Fibroblast of lung (primary cell): ENCODE results near the gene ACY1. TPM values are rescaled to one million over a fixed set of nuclear protein-coding genes. Genes with fewer than 3 reads are reported as not detected.

ENCODE experiments used
- DNase-seq, 2 donors: peaks; one replicate each; pipeline versions ENCODE4 v3.0.0 to v3.0.0-alpha.2; 2010; ENCODE audit warnings: low read depth in 2 of 2
- H2AFZ ChIP-seq: 2 replicates; pipeline ENCODE4 v1.5.1; 2012; ENCODE audit warnings: low read length, control low read depth, inconsistent platforms
- H3K27ac ChIP-seq: 2 replicates; pipeline ENCODE4 v1.5.1; 2011; ENCODE audit warnings: low read length, control low read depth; ENCODE audit not compliant: insufficient read depth
- H3K27me3 ChIP-seq: 2 replicates; pipeline ENCODE4 v1.5.1; 2011; ENCODE audit warnings: mild to moderate bottlenecking, low read length; ENCODE audit not compliant: control insufficient read depth, insufficient read depth
- H3K36me3 ChIP-seq: 2 replicates; pipeline ENCODE4 v1.5.1; 2011; ENCODE audit warnings: low read length; ENCODE audit not compliant: control insufficient read depth, insufficient read depth
- H3K4me1 ChIP-seq: 2 replicates; pipeline ENCODE4 v1.5.1; 2011; ENCODE audit warnings: low read length; ENCODE audit not compliant: control insufficient read depth, insufficient read depth; ENCODE audit errors: extremely low read depth
- H3K4me2 ChIP-seq: 2 replicates; pipeline ENCODE4 v1.5.1; 2011; ENCODE audit warnings: low read length, control low read depth; ENCODE audit not compliant: insufficient read depth; ENCODE audit errors: extremely low read depth
- H3K4me3 ChIP-seq, 4 experiments: fragments of 200-600 bp in 1 of 4; sonication (generic) in 1 of 4; replicated peaks in 1 of 4; 2 replicates each; pipeline ENCODE4 v1.5.1; 2011 to 2016; ENCODE audit warnings: low read length in 4 of 4, low read depth in 3 of 4, mild to moderate bottlenecking in 3 of 4, control low read depth in 2 of 4, inconsistent platforms in 1 of 4, mixed read lengths in 1 of 4; ENCODE audit not compliant: insufficient read depth in 1 of 4; ENCODE audit errors: control extremely low read depth in 1 of 4
- H3K79me2 ChIP-seq: 2 replicates; pipeline ENCODE4 v1.5.1; 2012; ENCODE audit warnings: mild to moderate bottlenecking, low read length, inconsistent platforms; ENCODE audit not compliant: control insufficient read depth, insufficient read depth
- H3K9ac ChIP-seq: 2 replicates; pipeline ENCODE4 v1.5.1; 2011; ENCODE audit warnings: mild to moderate bottlenecking, low read length, control low read depth; ENCODE audit not compliant: insufficient read depth
- H3K9me3 ChIP-seq: 2 replicates; pipeline ENCODE4 v1.5.1; 2012; ENCODE audit warnings: low read depth, low read length; ENCODE audit not compliant: control insufficient read depth, insufficient read depth
- H4K20me1 ChIP-seq: 2 replicates; pipeline ENCODE4 v1.5.1; 2011; ENCODE audit warnings: low read length; ENCODE audit not compliant: control insufficient read depth, insufficient read depth; ENCODE audit errors: extremely low read depth
- EZH2 ChIP-seq: IDR thresholded peaks from 2 replicates; pipeline ENCODE4 v1.5.1; 2012; ENCODE audit warnings: low read length, control low read depth, mild to moderate bottlenecking; ENCODE audit errors: missing control alignments
- polyA plus RNA-seq, 2 donors: library from polyadenylated mRNA; depleted of rRNA in 1 of 2; stranded (reverse) in 1 of 2; unstranded in 1 of 2; fragments of >200 nt; gene quantifications; 2 replicates each; pipeline ENCODE4 v1.2.1, GENCODE V29; 2011 to 2012; ENCODE audit warnings: missing spikeins in 1 of 2
- total RNA-seq: library from RNA; depleted of rRNA; stranded (reverse); fragments of >200 nt; gene quantifications from 2 replicates; pipeline ENCODE4 v1.2.1, GENCODE V29; 2014
- TF ChIP-seq, protein P1 (sequence below), 2 donors: IDR thresholded peaks in 1 of 2; conservative IDR thresholded peaks in 1 of 2; 1 replicate in 1 of 2; 2 replicates in 1 of 2; pipeline ENCODE4 v1.5.1; 2011 to 2012; ENCODE audit warnings: low read length in 2 of 2, control low read depth in 1 of 2, inconsistent platforms in 1 of 2, low read depth in 1 of 2, mild to moderate bottlenecking in 1 of 2

ACY1 gene
- total and polyA plus RNA-seq, 2 donors (not counting 1 experiment from before 2014, with no cell fraction given): 21.4 to 40.3 TPM

DNA sequence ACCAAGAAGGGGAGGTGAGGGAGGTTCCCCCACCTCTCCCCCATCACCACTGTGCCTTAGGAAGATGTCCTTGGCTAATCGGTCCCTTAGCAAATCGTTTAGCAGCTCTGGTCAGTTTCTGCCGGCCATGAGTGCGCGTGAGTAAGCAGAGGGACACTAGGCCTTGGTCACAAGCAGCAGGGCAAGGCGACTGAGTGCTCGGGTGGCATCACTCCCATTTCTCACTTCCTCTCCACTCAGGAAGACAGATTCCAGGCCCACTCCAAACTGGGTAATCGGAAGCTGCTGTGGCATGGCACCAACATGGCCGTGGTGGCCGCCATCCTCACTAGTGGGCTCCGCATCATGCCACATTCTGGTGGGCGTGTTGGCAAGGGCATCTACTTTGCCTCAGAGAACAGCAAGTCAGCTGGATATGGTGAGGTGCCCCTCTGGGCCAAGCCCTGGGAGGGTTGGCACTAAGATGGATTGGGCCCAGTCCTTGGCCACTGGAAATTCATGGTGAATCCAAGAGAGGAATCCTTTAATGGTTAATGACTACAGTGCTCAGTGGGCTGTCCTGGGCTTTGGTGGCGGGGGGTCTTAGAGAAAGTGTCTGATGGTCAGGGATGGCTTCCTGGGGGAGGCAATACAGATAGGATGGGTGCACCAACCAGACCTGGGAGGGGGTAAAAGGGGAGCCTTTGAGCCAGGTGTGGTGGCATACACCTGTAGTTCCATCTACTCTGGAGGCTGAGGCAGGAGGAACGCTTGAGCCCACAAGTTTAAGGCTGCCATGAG, 37.2 kb upstream of the ACY1 start:
- Histone ChIP-seq H3K27ac (no peak overlapping the region), H3K36me3 (peaks cover 3% of the 10 kb centered on the region), H3K4me3 (no peak overlapping the region), H4K20me1 (no peaks in the 10 kb centered on the region), H3K4me1 (peaks cover 13% of the 10 kb centered on the region), H3K27me3 (no peaks in the 10 kb centered on the region), H2AFZ (no peak overlapping the region), H3K9ac (no peak overlapping the region), H3K4me2 (no peak overlapping the region), H3K79me2 (peaks cover 1% of the 10 kb centered on the region), H3K9me3 (no peaks in the 10 kb centered on the region)
- TF ChIP-seq EZH2: no peak
- TF ChIP-seq, protein P1, sequence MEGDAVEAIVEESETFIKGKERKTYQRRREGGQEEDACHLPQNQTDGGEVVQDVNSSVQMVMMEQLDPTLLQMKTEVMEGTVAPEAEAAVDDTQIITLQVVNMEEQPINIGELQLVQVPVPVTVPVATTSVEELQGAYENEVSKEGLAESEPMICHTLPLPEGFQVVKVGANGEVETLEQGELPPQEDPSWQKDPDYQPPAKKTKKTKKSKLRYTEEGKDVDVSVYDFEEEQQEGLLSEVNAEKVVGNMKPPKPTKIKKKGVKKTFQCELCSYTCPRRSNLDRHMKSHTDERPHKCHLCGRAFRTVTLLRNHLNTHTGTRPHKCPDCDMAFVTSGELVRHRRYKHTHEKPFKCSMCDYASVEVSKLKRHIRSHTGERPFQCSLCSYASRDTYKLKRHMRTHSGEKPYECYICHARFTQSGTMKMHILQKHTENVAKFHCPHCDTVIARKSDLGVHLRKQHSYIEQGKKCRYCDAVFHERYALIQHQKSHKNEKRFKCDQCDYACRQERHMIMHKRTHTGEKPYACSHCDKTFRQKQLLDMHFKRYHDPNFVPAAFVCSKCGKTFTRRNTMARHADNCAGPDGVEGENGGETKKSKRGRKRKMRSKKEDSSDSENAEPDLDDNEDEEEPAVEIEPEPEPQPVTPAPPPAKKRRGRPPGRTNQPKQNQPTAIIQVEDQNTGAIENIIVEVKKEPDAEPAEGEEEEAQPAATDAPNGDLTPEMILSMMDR (conservative IDR thresholded peaks at IDR 0.05 in 1 of 2, IDR thresholded peaks at IDR 0.05 in 1 of 2; ENCODE audit: low read depth in 1 of 2, low read length in 2 of 2): no peak
- no peak for DNase-seq

DNA sequence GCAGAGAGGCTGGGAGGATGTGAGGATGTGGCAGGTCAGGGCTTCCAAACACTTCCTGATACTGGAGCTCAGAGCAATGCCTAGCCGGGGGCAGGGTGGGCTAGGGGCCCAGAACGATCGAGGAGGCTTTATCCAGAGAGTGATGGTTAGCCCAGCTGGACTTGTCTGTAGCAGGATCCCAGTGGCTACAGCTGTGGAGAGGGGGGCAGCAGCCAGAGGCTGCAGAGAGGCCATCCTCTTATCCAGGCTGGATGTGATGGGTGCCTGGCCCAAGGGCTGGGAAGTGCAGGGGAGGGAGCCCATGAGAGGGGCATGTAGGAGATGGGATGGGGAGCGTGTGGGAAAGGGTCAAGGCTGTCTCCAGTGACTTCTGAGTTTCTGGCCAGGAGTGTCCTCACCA, 36.5 kb upstream of the ACY1 start:
- H3K79me2 ChIP-seq: no peaks in the 10 kb centered on the region
- no peak for DNase-seq
- H2AFZ ChIP-seq: no peak overlapping the region
- H3K27ac ChIP-seq: no peak overlapping the region
- no peak overlapping the region for H3K4me2 ChIP-seq
- H3K4me3 ChIP-seq: no peak overlapping the region
- peaks cover 3% of the 10 kb centered on the region for H3K36me3 ChIP-seq
- H3K9ac ChIP-seq: no peak overlapping the region
- H3K9me3 ChIP-seq: no peaks in the 10 kb centered on the region
- TF ChIP-seq EZH2: no peak
- TF ChIP-seq, protein P1 (conservative IDR thresholded peaks at IDR 0.05 in 1 of 2, IDR thresholded peaks at IDR 0.05 in 1 of 2; ENCODE audit: low read depth in 1 of 2, low read length in 2 of 2): no peak
- H3K27me3 ChIP-seq: no peaks in the 10 kb centered on the region
- peaks cover 13% of the 10 kb centered on the region for H3K4me1 ChIP-seq
- H4K20me1 ChIP-seq: no peaks in the 10 kb centered on the region

DNA sequence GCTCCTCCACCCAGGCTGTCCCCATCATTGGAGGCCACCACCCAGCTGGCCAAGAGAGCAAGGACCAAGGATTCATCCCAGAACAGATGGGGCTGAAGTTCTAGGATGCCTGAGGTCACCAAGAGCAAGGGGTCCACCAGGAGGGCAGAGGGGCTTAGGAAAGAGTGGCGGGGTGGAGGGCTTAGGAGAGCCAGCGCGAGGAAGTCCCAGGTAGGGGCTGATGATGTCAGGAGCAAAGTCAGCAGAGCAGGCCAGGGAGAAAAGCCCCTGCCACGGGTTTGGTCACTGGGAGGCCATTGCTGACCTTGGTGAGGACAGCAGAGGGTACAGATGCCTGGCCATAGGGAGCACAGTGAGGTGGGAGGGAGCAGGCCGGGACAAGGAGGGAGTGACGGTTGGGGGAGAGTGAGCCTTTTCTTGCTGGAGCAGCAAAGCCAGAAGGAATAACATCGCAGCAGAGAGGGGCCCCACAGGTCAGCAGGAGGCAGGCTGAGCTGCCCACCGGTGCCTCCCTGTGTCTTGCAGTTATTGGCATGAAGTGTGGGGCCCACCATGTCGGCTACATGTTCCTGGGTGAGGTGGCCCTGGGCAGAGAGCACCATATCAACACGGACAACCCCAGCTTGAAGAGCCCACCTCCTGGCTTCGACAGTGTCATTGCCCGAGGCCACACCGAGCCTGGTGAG, 36.0 kb upstream of the ACY1 start:
- no peak overlapping the region for H3K4me3 ChIP-seq
- H3K36me3 ChIP-seq: peaks cover 3% of the 10 kb centered on the region
- H2AFZ ChIP-seq: no peak overlapping the region
- H3K9ac ChIP-seq: no peak overlapping the region
- no peak overlapping the region for H3K27ac ChIP-seq
- H4K20me1 ChIP-seq: no peaks in the 10 kb centered on the region
- H3K27me3 ChIP-seq: no peaks in the 10 kb centered on the region
- H3K79me2 ChIP-seq: no peaks in the 10 kb centered on the region
- H3K4me2 ChIP-seq: no peak overlapping the region
- no peak for DNase-seq
- H3K4me1 ChIP-seq: peaks cover 10% of the 10 kb centered on the region
- no peaks in the 10 kb centered on the region for H3K9me3 ChIP-seq
- TF ChIP-seq, protein P1 (conservative IDR thresholded peaks at IDR 0.05 in 1 of 2, IDR thresholded peaks at IDR 0.05 in 1 of 2; ENCODE audit: low read depth in 1 of 2, low read length in 2 of 2): no peak
- no peak for TF ChIP-seq EZH2
